ENCODE measurements around the gene SAG.

DNA sequence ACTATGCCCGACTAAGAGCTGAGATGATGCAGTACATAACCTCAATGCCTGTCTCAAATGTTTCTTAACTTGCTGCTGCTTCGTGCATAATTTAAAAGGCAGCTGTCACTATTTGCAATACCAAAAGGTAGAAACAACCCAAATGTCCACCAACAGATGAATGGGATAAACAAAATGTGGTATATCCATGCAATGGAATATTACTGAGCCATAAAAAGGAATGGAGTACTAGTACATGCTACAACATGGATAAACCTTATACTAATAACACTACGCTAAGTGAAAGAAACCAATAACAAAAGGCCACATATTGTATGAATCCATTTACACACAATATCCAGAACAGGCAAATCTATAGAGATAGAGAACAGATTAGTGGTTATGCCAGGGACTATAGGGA lies 33.7 kb downstream of the SAG start:
- no peak for TF ChIP-seq RAD51 (IDR thresholded peaks at IDR 0.05; ENCODE audit: borderline replicate concordance, low read depth)
- TF ChIP-seq HCFC1 (IDR thresholded peaks at IDR 0.05; ENCODE audit: low read depth, low read length): no peak
- TF ChIP-seq POLR2A (conservative IDR thresholded peaks at IDR 0.05): no peak
- TF ChIP-seq THRAP3 (IDR thresholded peaks at IDR 0.05; ENCODE audit: borderline replicate concordance): no peak
- TF ChIP-seq EZH2 (IDR thresholded peaks at IDR 0.05; ENCODE audit: borderline replicate concordance, low read depth, low read length): no peak
- no peak for TF ChIP-seq ZNF24 (IDR thresholded peaks at IDR 0.05)
- no peak for TF ChIP-seq YY1 (IDR thresholded peaks at IDR 0.05; ENCODE audit: borderline replicate concordance in 1 of 3, control insufficient read depth in 1 of 3, extremely low read depth in 1 of 3, insufficient read depth in 3 of 3, insufficient read length in 1 of 3, insufficient replicate concordance in 2 of 3, low read depth in 1 of 3, low read length in 2 of 3)
- TF ChIP-seq, protein P1, sequence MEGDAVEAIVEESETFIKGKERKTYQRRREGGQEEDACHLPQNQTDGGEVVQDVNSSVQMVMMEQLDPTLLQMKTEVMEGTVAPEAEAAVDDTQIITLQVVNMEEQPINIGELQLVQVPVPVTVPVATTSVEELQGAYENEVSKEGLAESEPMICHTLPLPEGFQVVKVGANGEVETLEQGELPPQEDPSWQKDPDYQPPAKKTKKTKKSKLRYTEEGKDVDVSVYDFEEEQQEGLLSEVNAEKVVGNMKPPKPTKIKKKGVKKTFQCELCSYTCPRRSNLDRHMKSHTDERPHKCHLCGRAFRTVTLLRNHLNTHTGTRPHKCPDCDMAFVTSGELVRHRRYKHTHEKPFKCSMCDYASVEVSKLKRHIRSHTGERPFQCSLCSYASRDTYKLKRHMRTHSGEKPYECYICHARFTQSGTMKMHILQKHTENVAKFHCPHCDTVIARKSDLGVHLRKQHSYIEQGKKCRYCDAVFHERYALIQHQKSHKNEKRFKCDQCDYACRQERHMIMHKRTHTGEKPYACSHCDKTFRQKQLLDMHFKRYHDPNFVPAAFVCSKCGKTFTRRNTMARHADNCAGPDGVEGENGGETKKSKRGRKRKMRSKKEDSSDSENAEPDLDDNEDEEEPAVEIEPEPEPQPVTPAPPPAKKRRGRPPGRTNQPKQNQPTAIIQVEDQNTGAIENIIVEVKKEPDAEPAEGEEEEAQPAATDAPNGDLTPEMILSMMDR (IDR thresholded peaks at IDR 0.05 in 2 of 3, conservative IDR thresholded peaks at IDR 0.05 in 1 of 3; ENCODE audit: insufficient read depth in 2 of 3, low read depth in 1 of 3, low read length in 3 of 3): no peak
- no peak for TF ChIP-seq PHF20 (IDR thresholded peaks at IDR 0.05; ENCODE audit: partially characterized antibody)
- no peak for TF ChIP-seq TEAD1 (CRISPR knock-in tag; IDR thresholded peaks at IDR 0.05)
- TF ChIP-seq NRF1 (conservative IDR thresholded peaks at IDR 0.05 in 1 of 2, IDR thresholded peaks at IDR 0.05 in 1 of 2): no peak
- TF ChIP-seq MTA3 (IDR thresholded peaks at IDR 0.05; ENCODE audit: borderline replicate concordance): no peak
